ENCODE measurements around the gene USF1.
A peak's percentile ranks its signal among the peaks of the same experiment; 100 is the strongest.
"Not testable (repeated sequence)": the region's sequence is repeated elsewhere in the genome, so short reads cannot be mapped to it uniquely, and the experiment has no call there.

Gene USF1

DNA sequence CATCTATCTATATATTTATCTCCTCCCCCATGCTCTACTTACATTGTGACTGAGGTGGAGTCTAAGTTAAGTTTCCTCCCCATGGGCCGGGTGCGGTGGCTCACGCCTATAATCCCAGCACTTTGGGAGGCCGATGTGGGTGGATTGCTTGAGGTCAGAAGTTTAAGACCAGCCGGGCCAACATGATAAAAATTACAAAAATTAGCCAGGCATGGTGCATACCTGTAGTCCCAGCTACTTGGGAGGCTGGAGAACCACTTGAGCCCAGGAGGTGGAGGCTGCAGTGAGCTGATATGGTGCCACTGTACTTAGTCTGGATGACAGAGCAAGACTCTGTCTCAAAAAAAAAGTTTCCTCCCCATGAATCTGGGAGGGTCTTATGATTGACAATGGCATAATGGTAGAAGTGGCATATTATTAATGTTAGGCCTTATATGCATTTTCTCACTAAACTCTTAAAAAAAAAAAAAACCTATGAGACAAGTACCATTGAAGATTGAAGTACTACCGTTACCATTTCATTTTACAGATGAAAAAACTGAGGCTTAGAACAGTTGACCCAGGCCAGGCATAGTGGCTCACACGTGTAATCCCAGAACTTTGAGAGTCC, 36.1 kb downstream of the USF1 start:
- Mint-ChIP-seq H3K4me1 (ENCODE audit: low read depth) (peaks cover 22% of the 10 kb centered on the region), H3K36me3 (ENCODE audit: low read depth) (peaks cover 4% of the 10 kb centered on the region), H3K4me3 (no peak overlapping the region), H3K27me3 (ENCODE audit: low read depth) (no peaks in the 10 kb centered on the region), H3K27ac (no peak overlapping the region), H3K9me3 (no peaks in the 10 kb centered on the region)

DNA sequence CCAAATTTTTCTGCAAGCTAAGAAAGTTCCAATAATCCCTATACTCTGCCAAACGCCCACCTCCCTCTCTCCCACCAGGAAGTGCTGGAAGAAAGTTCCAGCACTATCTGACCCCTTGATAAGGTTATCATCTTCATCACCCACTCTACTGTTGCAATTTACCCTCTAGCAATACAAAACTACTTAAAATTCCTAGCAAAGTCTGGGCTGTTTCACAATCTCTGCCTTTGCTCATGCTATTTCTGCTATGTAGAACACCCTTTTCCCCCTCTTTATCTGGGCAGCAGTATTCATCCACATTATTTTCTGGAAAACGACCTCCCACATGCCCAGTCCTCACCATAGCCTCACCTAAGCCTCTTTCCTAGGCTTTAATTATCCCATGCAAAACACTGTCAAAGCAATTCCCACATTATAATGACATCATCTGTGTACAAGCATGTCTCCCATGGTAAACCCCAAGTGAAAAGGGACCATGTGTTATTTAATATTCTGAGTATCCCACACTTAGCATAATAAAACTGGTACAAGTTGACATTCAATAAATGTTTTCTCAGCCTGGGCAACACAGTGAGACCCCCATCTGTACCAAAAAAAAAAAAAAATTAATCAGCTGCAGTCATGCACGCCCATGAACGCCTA, 36.8 kb downstream of the USF1 start:
- Mint-ChIP-seq H3K27me3 (ENCODE audit: low read depth) (no peaks in the 10 kb centered on the region), H3K4me3 (no peak overlapping the region), H3K27ac (no peak overlapping the region), H3K4me1 (ENCODE audit: low read depth) (peaks cover 19% of the 10 kb centered on the region), H3K9me3 (no peaks in the 10 kb centered on the region), H3K36me3 (ENCODE audit: low read depth) (peaks cover 4% of the 10 kb centered on the region)

DNA sequence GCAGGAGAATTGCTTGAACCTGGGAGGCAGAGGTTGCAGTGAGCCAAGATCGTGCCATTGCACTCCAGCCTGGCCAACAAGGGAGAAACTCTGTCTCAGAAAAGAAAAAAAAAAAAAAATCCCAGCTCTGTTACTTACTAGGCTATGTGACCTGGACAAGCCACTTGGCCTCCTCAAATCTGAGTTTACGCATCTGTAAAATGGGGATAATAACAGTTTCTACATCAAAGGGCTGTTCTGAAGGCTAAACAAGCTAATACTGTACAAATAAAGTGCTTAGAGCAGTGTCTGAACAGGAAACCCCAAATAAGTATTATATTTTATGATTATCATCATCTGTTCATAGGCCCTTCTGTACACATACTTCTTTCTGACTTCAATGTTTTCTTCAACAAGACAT, 38.4 kb downstream of the USF1 start:
- H3K9me3 Mint-ChIP-seq: no peaks in the 10 kb centered on the region
- H3K36me3 Mint-ChIP-seq (ENCODE audit: low read depth): peaks cover 4% of the 10 kb centered on the region
- H3K27me3 Mint-ChIP-seq (ENCODE audit: low read depth): no peaks in the 10 kb centered on the region
- H3K4me1 Mint-ChIP-seq (ENCODE audit: low read depth): peaks cover 7% of the 10 kb centered on the region
- H3K4me3 Mint-ChIP-seq: no peak overlapping the region
- H3K27ac Mint-ChIP-seq: no peak overlapping the region

DNA sequence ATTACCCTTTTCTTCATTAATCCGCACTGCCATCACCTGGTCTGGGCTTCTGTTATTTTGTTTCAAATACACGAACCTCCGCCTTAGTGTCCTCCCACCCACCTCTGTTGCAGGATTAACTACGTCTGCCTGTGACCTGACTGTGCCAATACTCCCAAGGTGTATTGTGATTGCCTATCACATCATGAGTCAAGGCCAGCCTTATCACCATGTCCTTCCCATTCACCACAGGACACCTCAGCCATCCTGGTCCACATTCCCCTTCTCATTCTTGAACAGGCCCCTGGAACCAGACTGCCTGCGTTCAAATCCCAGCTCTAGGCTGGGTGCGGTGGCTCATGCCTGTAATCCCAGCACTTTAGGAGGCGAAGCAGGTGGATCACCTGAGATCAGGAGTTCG, 39.2 kb downstream of the USF1 start:
- no peaks in the 10 kb centered on the region for H3K27me3 Mint-ChIP-seq (ENCODE audit: low read depth)
- H3K4me1 Mint-ChIP-seq (ENCODE audit: low read depth): peaks cover 2% of the 10 kb centered on the region
- H3K27ac Mint-ChIP-seq: no peak overlapping the region

DNA sequence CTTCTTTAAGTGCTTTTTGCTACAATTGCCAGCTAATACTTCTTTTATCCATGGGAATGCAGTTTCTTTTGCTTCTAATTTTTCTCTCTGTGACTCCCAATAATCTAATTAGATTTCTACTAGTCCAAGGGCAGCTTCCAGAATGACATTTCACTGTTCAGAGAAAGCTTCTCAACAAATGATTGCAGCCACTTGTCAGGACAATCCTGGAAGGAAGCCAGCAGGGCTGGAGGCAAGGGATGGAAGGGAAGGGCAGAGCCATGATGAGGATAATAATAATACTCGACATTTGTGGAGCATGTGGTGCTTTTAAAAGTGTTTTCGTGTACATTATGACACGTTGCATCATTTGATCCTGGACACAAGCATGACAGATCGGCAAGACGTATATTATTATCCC, 44.3 kb downstream of the USF1 start:
- no peak overlapping the region for H3K27ac Mint-ChIP-seq
- no peaks in the 10 kb centered on the region for H3K9me3 Mint-ChIP-seq
- H3K4me1 Mint-ChIP-seq (ENCODE audit: low read depth): peaks cover 6% of the 10 kb centered on the region
- H3K36me3 Mint-ChIP-seq (ENCODE audit: low read depth): peaks cover 12% of the 10 kb centered on the region
- no peak overlapping the region for H3K4me3 Mint-ChIP-seq
- H3K27me3 Mint-ChIP-seq (ENCODE audit: low read depth): no peaks in the 10 kb centered on the region

More for the DNA sequence above, 39.2 kb downstream of the USF1 start:
- H3K36me3 Mint-ChIP-seq (ENCODE audit: low read depth): no peaks in the 10 kb centered on the region
- H3K9me3 Mint-ChIP-seq: no peaks in the 10 kb centered on the region
- no peak overlapping the region for H3K4me3 Mint-ChIP-seq

DNA sequence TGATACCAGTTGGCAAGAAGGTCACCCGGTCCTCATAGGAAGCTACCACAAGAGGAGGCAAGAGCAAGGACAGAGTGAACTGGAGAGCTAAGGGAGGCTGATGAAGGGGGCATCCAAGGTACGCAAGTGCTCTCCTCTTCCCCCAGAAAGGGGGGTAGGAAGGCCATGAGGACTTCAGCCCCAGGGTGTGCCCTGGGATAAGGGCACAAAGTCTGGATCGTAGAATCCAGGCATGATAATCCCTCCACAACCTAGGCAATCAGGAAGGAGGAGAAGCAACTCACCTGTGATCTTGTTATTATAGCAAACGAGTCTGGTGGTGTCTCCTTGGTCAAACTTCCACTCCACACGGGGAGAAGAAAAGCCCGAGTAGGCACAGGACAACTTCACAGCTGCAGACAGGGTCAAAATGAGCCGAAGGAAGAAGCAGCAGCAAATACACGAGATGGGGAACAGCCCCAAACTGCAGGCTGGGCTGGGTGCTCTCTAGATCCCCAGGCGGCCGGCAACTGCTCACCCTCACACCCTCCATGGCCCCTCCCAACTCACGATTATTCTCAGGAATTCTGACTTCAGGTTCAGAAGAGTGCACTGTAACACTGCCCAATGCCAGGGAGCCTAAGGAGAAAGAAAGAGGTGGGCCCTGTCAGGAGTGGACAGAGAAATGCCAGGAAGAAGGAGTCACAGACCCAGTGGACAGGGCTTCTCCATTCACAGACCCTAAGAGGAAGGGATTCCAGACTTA, 44.9 kb downstream of the USF1 start:
- Mint-ChIP-seq H3K27ac (no peak overlapping the region), H3K9me3 (no peaks in the 10 kb centered on the region), H3K4me3 (no peak overlapping the region), H3K36me3 (ENCODE audit: low read depth) (peaks cover 12% of the 10 kb centered on the region), H3K27me3 (ENCODE audit: low read depth) (no peaks in the 10 kb centered on the region), H3K4me1 (ENCODE audit: low read depth) (peaks cover 6% of the 10 kb centered on the region)

DNA sequence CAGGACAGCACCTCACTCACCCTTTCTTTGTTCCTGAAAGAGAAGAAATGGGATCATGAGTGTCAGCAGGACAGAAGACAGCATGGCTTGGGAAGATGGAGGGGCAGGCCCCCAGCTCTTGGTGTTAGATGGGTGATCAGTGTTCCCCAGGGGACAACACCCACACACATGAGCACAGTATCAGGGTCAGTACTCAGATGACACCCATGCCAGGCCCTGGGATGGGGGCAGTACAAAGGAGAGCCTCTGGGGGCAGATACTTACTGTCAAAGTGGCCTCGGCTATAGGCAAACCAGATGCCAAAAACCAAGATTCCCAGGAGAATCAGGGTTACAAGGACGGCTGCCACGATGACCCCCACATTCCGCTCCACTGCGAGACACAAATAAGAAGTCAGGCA, 46.4 kb downstream of the USF1 start:
- H3K4me1 Mint-ChIP-seq (ENCODE audit: low read depth): peaks cover 6% of the 10 kb centered on the region
- peaks cover 14% of the 10 kb centered on the region for H3K36me3 Mint-ChIP-seq (ENCODE audit: low read depth)
- no peaks in the 10 kb centered on the region for H3K9me3 Mint-ChIP-seq
- no peak overlapping the region for H3K27ac Mint-ChIP-seq
- no peaks in the 10 kb centered on the region for H3K27me3 Mint-ChIP-seq (ENCODE audit: low read depth)
- H3K4me3 Mint-ChIP-seq: no peak overlapping the region

DNA sequence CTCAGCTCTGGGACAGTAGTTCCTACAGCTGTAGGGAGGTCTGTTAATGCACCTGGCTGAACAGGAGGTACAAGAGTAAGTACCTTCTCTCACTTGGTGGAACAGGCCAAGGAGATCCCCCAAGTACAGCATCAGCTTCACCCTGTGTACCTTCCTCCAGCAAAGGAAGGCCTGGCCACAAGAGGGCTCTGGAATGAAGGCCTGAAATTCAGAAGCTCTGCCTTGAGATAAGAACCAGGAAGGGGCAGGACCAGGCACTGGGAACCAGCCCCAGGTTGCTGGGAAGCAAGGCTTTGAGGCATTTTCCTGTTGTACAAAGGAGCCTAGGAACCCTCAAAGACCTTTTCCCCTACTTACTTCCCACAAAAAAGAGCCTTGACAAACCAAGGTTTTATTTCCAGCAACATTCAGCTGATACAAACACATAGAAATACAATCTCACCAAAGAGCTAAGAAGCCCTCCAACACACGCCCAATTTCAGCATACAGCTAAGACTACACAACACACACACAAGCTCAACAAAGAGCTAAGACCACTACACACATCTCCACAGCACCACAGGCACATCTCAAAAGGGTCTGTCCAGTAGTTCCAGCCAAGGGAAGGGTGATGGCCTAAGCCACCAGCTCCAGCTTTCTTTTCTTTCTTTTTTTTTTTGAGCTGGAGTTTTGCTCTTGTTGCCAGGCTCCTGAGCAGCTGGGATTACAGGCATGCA, 48.3 kb downstream of the USF1 start:
- peak overlapping the region; percentile 18 for H3K27ac Mint-ChIP-seq
- H3K27me3 Mint-ChIP-seq (ENCODE audit: low read depth): no peaks in the 10 kb centered on the region
- peaks cover 6% of the 10 kb centered on the region for H3K4me1 Mint-ChIP-seq (ENCODE audit: low read depth)
- H3K36me3 Mint-ChIP-seq (ENCODE audit: low read depth): peaks cover 14% of the 10 kb centered on the region
- H3K4me3 Mint-ChIP-seq: no peak overlapping the region
- H3K9me3 Mint-ChIP-seq: no peaks in the 10 kb centered on the region

DNA sequence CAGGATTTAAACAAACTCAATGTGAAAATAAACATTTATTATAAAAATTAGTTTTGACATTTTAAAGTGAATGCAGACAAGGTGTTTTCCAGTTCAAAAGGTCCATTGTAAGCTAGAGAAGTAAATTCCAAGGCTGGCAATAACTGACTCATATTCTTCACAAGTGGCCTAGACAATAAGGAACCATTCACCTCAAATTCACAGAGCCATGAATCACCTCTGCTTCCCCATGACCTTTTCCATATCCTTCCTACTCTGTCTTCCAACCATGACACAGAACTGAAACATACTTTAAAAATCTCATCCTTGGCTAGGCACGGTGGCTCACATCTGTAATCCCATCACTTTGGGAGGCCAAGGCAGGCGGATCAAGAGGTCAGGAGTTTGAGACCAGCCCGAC, 49.6 kb downstream of the USF1 start:
- H3K27ac Mint-ChIP-seq: peak overlapping the region; percentile 2
- no peaks in the 10 kb centered on the region for H3K9me3 Mint-ChIP-seq

DNA sequence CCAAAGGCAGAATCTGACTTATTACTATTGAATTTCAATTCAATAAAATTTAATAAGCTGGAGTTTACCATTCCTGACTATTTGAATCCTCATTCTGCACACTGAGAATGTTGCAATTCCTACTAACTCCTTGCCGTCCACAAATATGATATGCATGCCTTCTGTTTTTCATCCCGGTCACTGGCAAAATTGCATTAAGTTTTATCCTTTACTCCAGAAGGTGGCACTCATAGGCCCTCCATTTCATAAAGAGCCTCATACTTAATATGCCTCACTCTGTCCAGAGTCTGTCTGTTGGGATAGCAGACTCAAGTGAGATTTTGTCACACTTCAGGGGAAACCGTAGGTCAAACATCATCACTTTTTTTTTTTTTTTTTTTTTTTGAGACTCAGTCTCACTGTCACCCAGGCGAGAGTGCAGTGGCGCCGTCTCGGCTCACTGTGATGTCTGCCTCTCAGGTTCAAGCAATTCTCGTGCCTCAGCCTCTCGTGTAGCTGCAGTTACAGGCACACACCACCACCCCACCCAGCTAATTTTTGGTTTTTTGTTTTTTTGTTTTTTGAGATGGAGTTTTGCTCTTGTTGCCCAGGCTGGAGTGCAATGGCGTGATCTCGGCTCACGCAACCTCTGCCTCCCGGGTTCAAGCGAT, 52.1 kb downstream of the USF1 start:
- H3K36me3 Mint-ChIP-seq (ENCODE audit: low read depth): peaks cover 2% of the 10 kb centered on the region
- no peaks in the 10 kb centered on the region for H3K9me3 Mint-ChIP-seq
- no peak overlapping the region for H3K27ac Mint-ChIP-seq
- H3K4me1 Mint-ChIP-seq (ENCODE audit: low read depth): peaks cover 9% of the 10 kb centered on the region
- no peak overlapping the region for H3K4me3 Mint-ChIP-seq
- no peaks in the 10 kb centered on the region for H3K27me3 Mint-ChIP-seq (ENCODE audit: low read depth)

More for the DNA sequence above, 49.6 kb downstream of the USF1 start:
- Mint-ChIP-seq H3K4me3 (no peak overlapping the region), H3K36me3 (ENCODE audit: low read depth) (peaks cover 14% of the 10 kb centered on the region), H3K27me3 (ENCODE audit: low read depth) (no peaks in the 10 kb centered on the region), H3K4me1 (ENCODE audit: low read depth) (peaks cover 6% of the 10 kb centered on the region)

DNA sequence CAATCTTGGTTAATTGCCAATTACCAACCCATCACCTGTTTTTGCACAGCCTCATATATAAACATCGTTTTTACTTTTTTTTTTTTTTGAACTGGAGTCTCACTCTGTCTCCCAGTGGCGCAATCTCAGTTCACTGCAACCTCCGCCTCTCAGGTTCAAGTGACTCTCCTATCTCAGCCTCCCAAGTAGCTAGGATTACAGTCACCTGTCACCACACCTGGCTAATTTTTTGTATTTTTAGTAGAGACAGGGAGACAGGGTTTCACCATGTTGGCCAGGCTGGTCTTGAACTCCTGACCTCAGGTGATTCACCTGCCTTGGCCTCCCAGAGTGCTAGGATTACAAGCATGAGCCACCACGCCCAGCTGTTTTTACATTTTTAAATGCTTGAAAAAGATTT, 53.7 kb downstream of the USF1 start:
- not testable (repeated sequence) for H3K4me1 Mint-ChIP-seq (ENCODE audit: low read depth); H3K27ac Mint-ChIP-seq; H3K9me3 Mint-ChIP-seq; H3K27me3 Mint-ChIP-seq (ENCODE audit: low read depth); H3K4me3 Mint-ChIP-seq; H3K36me3 Mint-ChIP-seq (ENCODE audit: low read depth)
